Aorta (tissue), 5 donors: ENCODE results near the gene EIF3L. TPM values are rescaled to one million over a fixed set of nuclear protein-coding genes. Genes with fewer than 3 reads are reported as not detected.
A peak's percentile ranks its signal among the peaks of the same experiment; 100 is the strongest.

ENCODE experiments used
- ATAC-seq: fragments of 200-7000 bp; cut with Tn5 transposase; one replicate; pipeline ENCODE4 v1.9.1; 2022; ENCODE audit warnings: moderate library complexity; ENCODE audit not compliant: low FRiP score
- DNase-seq, 2 donors: peaks; one replicate each; pipeline ENCODE4 v3.0.0-alpha.2; 2020
- H3K27ac ChIP-seq, 2 donors: one replicate each; pipeline ENCODE4 v1.5.1; 2013; ENCODE audit warnings: low read length in 2 of 2, mild to moderate bottlenecking in 2 of 2, moderate library complexity in 2 of 2, control low read depth in 1 of 2, inconsistent platforms in 1 of 2, low read depth in 1 of 2
- H3K27me3 ChIP-seq, 2 donors: one replicate each; pipeline ENCODE4 v1.6.1; 2013; ENCODE audit warnings: control low read depth in 1 of 2, low read length in 1 of 2, mild to moderate bottlenecking in 1 of 2, moderate library complexity in 1 of 2; ENCODE audit not compliant: insufficient read depth in 2 of 2, control insufficient read depth in 1 of 2
- H3K36me3 ChIP-seq, 2 donors: one replicate each; pipeline ENCODE4 v1.6.1; 2013; ENCODE audit warnings: control low read depth in 1 of 2, low read length in 1 of 2, mild to moderate bottlenecking in 1 of 2; ENCODE audit not compliant: insufficient read depth in 2 of 2, control insufficient read depth in 1 of 2
- H3K4me1 ChIP-seq, 2 donors: one replicate each; pipeline ENCODE4 v1.6.1; 2013; ENCODE audit warnings: low read length in 2 of 2, control low read depth in 1 of 2, mild to moderate bottlenecking in 1 of 2, moderate library complexity in 1 of 2; ENCODE audit not compliant: insufficient read depth in 2 of 2, control insufficient read depth in 1 of 2
- H3K4me3 ChIP-seq, 2 donors: one replicate each; pipeline ENCODE4 v1.5.1; 2013; ENCODE audit warnings: low read length in 2 of 2, control low read depth in 1 of 2, mild to moderate bottlenecking in 1 of 2
- H3K9me3 ChIP-seq: one replicate; pipeline ENCODE4 v1.6.1; 2013; ENCODE audit warnings: mild to moderate bottlenecking, low read length; ENCODE audit not compliant: control insufficient read depth
- WGBS, 2 donors: extraction: QIAGEN DNeasy Blood & Tissue Kit; methylation state at CpG; one replicate each; pipeline ENCODE4 v1.1.7; 2013; 5-methylcytosine and 5-hydroxymethylcytosine counted together
- intact Hi-C, 2 donors: fragments of 100-400 bp; cut with DNase I; formaldehyde crosslinking; loops; one replicate each; pipeline versions ENCODE4 v1.14.2 to v1.15.0; 2022
- polyA plus RNA-seq, 2 donors: library from polyadenylated mRNA; stranded (reverse); fragments of 200-250 nt; gene quantifications; one replicate each; pipeline ENCODE4 v1.2.3, GENCODE V29; 2013
- total RNA-seq, 2 donors: library from RNA; stranded (reverse); fragmentation: NEBNext Ultra II Directional; extraction: Animal tissue kit (Norgen Biotek cat#: 25700); gene quantifications; one replicate each; pipeline ENCODE4 v1.2.1, GENCODE V29; 2021
- donor health status: healthy with polysubstance abuse.
- donor health status: Bipolar disorder and iron deficiency.
- donor health status: DM: no; HTN: no; CAD: no.
- donor health status: DM: no; HTN: no; CAD: no.
- donor health status: DM: yes; HTN: yes; CAD: no.

The EIF3L gene
- total and polyA plus RNA-seq, 4 donors, result 276 to 366 (median 331) TPM

DNA sequence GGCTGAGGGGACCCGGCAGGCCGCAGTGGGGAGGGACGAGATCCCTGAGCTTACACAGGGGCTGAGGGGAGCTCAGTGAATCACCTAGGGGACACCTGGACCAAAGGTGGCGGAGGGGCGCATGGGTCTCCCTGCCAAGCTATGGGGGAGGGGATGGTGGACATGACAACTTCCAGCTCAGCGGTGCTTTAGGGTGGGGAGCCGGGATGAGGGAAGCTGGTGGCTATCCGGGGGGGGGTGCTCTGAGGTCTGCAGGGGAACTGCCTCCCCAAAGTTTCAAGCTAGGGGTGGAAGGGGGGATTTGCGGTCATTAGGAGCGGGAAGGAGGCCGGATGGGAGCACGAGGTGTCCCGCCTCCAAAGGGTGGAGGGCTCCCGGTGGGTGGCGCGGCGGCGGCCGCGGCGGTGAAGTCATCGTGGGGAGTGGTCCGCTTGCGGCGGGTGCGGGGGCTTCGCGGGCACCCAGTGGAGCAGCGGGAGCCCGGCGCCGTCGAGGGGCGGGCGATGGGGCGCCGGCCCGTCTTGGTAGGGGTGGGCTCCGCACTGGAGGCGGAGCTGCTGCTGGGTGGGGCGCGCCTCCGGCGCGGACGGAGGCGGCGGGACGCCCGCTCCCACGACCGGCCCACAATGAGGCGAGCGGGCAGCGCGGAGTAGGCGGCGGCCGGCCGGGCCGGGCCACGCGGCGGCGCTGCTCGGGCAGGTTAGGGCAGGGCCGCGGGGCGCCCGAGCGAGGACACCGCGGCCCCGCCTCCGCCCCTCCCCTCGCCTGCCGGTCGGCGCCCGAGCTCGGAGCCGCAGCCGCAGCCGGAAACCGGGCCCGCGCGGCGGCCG lies 56.5 kb downstream of the EIF3L start, which contains the start of gene MICALL1:
Gene MICALL1, plus strand, starts transcription at position 764 of the 830 bp plus-strand sequence. CDS start 126 bp downstream, outside the sequence.
- Histone ChIP-seq H3K27me3 (no peaks in the 10 kb centered on the region), H3K27ac (peak within 1 kb of the TSS in 1 of 2 donors; percentile 46), H3K4me3 (peak within 1 kb of the TSS; percentile 67 to 85), H3K9me3 (no peaks in the 10 kb centered on the region), H3K36me3 (no peaks in the 10 kb centered on the region), H3K4me1 (no peaks in the 10 kb centered on the region)
- ATAC-seq, result peak; percentile 81
- 5 to 9% methylated on average over 47 to 90 of the region's 90 CpGs for WGBS, 2 donors
- intact Hi-C loops, result no loop called here
- peak; percentile 73 to 90 for DNase-seq

DNA sequence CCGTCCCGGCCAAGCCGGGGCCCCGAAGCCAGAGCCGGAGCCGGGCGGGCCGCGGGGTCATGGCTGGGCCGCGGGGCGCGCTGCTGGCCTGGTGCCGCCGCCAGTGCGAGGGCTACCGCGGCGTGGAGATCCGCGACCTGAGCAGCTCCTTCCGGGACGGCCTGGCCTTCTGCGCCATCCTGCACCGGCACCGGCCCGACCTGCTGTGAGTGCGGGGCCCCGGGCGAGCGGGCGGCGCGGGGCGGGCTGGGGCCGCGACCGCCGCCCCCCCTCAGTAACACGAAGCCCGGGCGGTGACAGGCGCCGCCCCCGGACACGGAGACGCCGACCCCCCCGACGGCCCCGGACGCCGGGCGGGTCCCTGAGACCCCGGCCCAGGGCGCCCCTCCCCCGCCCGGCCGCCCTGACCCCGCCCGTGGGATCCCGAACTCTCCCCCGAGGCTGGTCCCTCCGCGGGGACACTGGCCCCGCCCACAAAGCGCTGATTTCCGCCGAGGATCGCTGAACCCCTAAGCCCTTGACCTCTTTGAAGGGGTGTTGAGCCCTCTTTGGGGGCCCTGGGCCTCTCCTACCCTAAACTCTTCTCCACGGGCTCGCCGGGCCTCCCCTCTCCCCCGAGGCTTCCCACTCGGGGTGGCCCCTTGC lies 57.3 kb downstream of the EIF3L start:
- no peaks in the 10 kb centered on the region for H3K4me1 ChIP-seq
- no peaks in the 10 kb centered on the region for H3K36me3 ChIP-seq
- ATAC-seq (no peak), DNase-seq (peak in 1 of 2 donors; percentile 80)
- H3K9me3 ChIP-seq, result no peaks in the 10 kb centered on the region
- no peaks in the 10 kb centered on the region for H3K27me3 ChIP-seq
- intact Hi-C loops, result no loop called here
- WGBS, 2 donors, result 1% methylated on average over 45 to 75 of the region's 75 CpGs
- H3K27ac ChIP-seq, result peak overlapping the region in 1 of 2 donors; percentile 46
- H3K4me3 ChIP-seq, result peak overlapping the region; percentile 67 to 85

DNA sequence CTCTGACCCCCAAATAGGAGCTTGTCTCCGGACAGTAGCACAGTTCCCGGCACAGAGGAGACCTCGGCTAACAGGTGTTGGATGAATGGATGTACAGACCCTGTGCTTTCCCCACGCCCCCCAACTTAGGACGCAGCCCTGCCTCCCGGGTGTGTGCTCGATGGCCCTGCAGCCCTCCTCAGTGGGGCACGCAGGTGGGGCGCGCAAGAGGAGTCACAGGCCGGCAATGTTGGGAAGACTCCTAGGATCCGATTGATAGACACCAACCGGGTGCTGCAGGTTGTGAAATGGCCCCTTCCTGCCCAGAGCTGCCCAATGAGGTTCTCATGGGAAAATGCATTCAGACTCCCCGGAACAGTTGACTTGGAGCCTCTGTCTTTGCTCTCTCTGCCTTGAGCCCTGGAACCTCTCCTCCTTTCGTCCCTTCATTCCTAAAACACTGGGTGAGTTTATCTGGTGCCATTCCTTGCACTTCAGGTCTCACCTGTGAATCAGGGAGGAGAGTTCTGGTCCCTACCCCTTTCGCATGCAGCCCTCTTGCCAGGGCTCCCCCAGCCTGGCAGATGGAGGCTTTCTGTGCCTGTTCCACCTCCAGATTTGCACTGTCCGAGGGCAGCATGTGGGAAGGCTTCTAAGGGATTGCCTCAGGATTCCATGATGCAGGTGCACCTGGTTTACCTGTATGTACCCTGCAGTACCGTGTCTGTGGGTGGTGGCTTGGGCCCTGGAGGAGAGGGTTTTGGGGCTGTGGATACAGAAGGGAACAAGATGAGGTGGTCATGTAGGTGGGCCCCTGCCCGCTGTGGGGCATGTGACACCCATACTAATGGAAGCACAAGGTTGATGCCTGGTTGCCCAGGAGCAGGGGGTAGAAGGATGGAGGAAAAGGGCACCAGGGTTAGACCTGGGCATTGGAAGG lies 58.1 kb downstream of the EIF3L start:
- H3K9me3 ChIP-seq, result no peaks in the 10 kb centered on the region
- DNase-seq (no peak), ATAC-seq (no peak)
- peak overlapping the region; percentile 67 to 85 for H3K4me3 ChIP-seq
- 25 to 34% methylated on average over 19 of the region's 19 CpGs for WGBS, 2 donors
- peak overlapping the region in 1 of 2 donors; percentile 46 for H3K27ac ChIP-seq
- intact Hi-C loops, result no loop called here
- no peaks in the 10 kb centered on the region for H3K27me3 ChIP-seq
- H3K36me3 ChIP-seq, result no peaks in the 10 kb centered on the region
- no peaks in the 10 kb centered on the region for H3K4me1 ChIP-seq

DNA sequence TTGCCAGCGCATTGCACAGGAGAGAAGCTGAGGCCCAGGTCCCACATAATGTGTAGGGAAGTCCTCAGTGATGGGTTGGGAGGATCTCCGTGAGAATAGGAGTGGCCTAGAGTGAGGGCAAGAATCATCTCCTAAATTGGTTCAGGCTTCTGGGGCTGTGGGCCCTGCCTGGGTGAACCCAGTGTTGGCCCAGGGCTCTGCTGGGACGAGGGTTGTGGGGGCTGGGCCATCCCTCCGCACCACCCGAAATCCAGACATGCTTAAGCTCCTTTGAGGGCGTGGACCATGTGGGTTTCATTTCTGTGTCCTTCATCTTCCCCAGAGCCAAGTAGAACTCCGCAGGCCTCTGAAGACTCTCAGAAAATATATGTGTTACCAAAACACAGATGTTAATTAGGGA lies 60.5 kb downstream of the EIF3L start:
- H3K27me3 ChIP-seq, result no peaks in the 10 kb centered on the region
- intact Hi-C loops, result no loop called here
- no peak overlapping the region for H3K4me3 ChIP-seq
- ATAC-seq, result no peak
- H3K36me3 ChIP-seq, result no peaks in the 10 kb centered on the region
- no peak for DNase-seq
- no peaks in the 10 kb centered on the region for H3K9me3 ChIP-seq
- 81 to 82% methylated on average over 7 of the region's 7 CpGs for WGBS, 2 donors
- H3K4me1 ChIP-seq, result no peaks in the 10 kb centered on the region
- no peak overlapping the region for H3K27ac ChIP-seq

DNA sequence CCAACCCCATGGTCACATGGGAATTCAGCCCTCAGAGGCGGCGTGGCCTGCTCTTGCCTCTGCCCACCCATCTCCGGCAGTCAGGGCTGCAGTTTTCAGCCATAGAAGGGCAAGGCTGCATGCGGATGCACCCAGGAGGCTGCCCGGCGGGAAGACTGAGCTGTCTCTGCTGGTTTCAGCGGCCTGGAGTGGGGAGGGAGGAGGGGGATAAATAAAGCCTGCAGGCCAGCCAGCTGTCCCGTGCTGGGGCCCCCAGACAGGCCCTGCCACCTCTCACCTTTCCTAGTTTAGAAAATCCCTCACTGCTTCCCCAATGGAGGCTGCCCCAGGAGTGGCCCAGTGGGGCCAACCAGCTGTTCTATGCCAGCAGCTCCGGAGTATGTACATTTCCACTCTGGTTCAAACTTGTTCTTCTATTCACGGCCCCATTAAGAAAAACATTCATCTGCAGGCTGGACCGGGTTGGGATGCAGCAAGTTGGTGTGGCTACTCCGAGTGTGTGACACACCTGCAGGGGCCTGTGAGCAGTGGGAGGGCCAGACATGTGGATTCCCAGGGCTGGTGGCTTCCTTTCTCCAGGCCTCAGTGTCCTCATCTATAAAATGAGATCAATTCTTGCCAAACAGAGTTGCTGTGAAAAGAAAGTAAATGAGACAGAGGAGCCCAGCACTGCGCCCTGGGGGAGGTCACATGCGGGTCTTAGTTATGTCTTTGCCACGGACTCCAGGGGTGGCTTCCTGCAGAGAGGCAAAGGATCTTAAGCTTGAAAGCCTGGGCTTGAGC lies 61.9 kb downstream of the EIF3L start:
- Histone ChIP-seq H3K27me3 (no peaks in the 10 kb centered on the region), H3K9me3 (no peaks in the 10 kb centered on the region), H3K4me1 (no peaks in the 10 kb centered on the region), H3K27ac (no peak overlapping the region), H3K36me3 (no peaks in the 10 kb centered on the region), H3K4me3 (no peak overlapping the region)
- peak; percentile 63 for ATAC-seq
- no peak for DNase-seq
- WGBS, 2 donors, result 34% methylated on average over 15 of the region's 15 CpGs
- intact Hi-C loops, result no loop called here

DNA sequence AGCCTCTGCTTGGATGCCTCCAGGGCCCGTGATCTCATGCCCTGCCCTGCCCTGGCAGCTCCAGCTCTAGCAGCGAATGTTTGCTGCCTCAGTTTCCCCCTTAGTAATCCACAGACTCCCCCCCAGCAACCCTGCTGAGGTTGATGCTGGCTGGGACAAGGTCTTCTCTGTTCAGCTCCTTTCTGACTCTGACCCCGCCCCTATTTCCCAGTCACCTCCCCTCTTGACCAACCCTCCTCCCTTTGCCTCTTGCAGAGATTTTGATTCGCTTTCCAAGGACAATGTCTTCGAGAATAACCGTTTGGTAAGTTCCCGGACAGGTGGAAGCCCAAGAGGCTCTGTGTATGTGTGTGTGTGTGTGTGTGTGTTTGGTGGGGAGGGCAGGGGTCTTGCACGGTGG lies 62.5 kb downstream of the EIF3L start:
- H3K4me3 ChIP-seq, result no peak overlapping the region
- 78% methylated on average over 8 of the region's 8 CpGs for WGBS, 2 donors
- H3K27me3 ChIP-seq, result no peaks in the 10 kb centered on the region
- H3K9me3 ChIP-seq, result no peaks in the 10 kb centered on the region
- intact Hi-C loops, result no loop called here
- H3K27ac ChIP-seq, result no peak overlapping the region
- no peak for DNase-seq
- no peak for ATAC-seq
- H3K4me1 ChIP-seq, result no peaks in the 10 kb centered on the region
- H3K36me3 ChIP-seq, result peaks cover 0 to 2% of the 10 kb centered on the region in 2 donors

DNA sequence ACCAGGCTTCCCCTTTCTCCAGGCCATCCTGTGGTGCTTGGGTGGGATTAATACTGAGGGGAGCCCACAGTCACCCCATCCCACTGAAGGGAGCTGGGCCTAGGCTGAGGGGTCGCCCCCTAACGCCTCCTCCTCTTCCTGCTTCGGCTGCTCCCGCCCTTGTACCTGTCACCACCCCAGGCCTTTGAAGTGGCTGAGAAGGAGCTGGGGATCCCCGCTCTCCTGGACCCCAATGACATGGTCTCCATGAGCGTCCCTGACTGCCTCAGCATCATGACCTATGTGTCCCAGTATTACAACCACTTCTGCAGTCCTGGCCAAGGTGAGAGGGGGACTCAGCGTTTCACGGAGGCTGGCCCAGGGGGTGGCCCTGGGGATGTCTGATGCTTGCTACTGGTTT lies 63.0 kb downstream of the EIF3L start:
- intact Hi-C loops, result no loop called here
- no peak for DNase-seq
- no peaks in the 10 kb centered on the region for H3K9me3 ChIP-seq
- no peak overlapping the region for H3K27ac ChIP-seq
- H3K27me3 ChIP-seq, result no peaks in the 10 kb centered on the region
- 81 to 85% methylated on average over 8 of the region's 8 CpGs for WGBS, 2 donors
- peaks cover 0 to 2% of the 10 kb centered on the region in 2 donors for H3K36me3 ChIP-seq
- ATAC-seq, result no peak
- H3K4me3 ChIP-seq, result no peak overlapping the region
- no peaks in the 10 kb centered on the region for H3K4me1 ChIP-seq

DNA sequence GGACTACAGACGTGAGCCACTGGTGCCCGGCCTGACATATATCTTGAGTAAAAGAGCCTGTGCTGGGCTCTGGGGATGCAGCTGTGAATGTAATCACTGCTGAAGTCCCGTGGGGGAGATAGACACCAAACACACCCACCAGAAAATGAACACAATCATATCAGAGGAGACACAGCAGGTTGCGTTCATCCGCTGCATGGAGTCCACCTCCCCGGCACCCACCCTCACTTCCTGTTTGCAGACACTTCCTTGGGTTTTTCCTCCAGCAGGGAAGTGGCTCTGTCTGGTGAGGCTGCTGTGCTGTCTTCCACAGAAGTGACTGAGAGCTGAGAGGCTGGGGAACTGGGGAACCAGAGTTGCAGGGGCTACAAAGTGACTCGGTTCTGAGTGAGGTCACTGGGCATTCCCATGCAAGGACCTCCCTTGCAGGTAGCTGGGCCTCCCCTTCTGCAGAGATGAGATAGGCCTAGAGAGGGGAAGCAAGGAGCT lies 64.1 kb downstream of the EIF3L start:
- Histone ChIP-seq H3K9me3 (no peaks in the 10 kb centered on the region), H3K36me3 (peaks cover 0 to 5% of the 10 kb centered on the region in 2 donors), H3K27me3 (no peaks in the 10 kb centered on the region), H3K27ac (no peak overlapping the region), H3K4me1 (no peaks in the 10 kb centered on the region), H3K4me3 (no peak overlapping the region)
- 86 to 88% methylated on average over 7 of the region's 7 CpGs for WGBS, 2 donors
- no peak for ATAC-seq
- intact Hi-C loops, result no loop called here
- no peak for DNase-seq
